BLaER1 treated with 17β-estradiol and CSF1 and Interleukin-3, amounts not matched to agents 10 nM and 100 nM (cell line): ENCODE results near the gene TMEM9.

Experiments used
- H3K27ac ChIP-seq, 11 experiments: shearing (Covaris generic); formaldehyde crosslinking; 2 replicates each; pipeline ENCODE4 v1.8.1; 2022
- H3K27me3 ChIP-seq, 11 experiments: shearing (Covaris generic); formaldehyde crosslinking; 2 replicates each; pipeline ENCODE4 v1.8.1; 2022
- H3K36me3 ChIP-seq, 11 experiments: shearing (Covaris generic); formaldehyde crosslinking; 2 replicates each; pipeline ENCODE4 v1.8.1; 2022
- H3K4me1 ChIP-seq, 10 experiments: shearing (Covaris generic); formaldehyde crosslinking; 2 replicates each; pipeline ENCODE4 v1.8.1; 2022
- H3K4me2 ChIP-seq, 11 experiments: shearing (Covaris generic); formaldehyde crosslinking; 2 replicates each; pipeline ENCODE4 v1.8.1; 2022
- H3K4me3 ChIP-seq, 10 experiments: shearing (Covaris generic); formaldehyde crosslinking; 2 replicates each; pipeline ENCODE4 v1.8.1; 2022
- H3K9ac ChIP-seq, 11 experiments: shearing (Covaris generic); formaldehyde crosslinking; 2 replicates each; pipeline ENCODE4 v1.8.1; 2022
- H3K9me3 ChIP-seq, 11 experiments: shearing (Covaris generic); formaldehyde crosslinking; replicated peaks in 1 of 11; 2 replicates each; pipeline ENCODE4 v1.8.1; 2022
- H4K20me1 ChIP-seq, 11 experiments: shearing (Covaris generic); formaldehyde crosslinking; 2 replicates each; pipeline ENCODE4 v1.8.1; 2022
- Cebpa-rat ChIP-seq, 11 experiments: shearing (Covaris generic); IDR thresholded peaks; 2 replicates each; pipeline ENCODE4 v1.8.1; 2022

The TMEM9 gene

GRCh38 chr1:201092738-201093137 lies 61.5 kb downstream of the TMEM9 start:
- no peaks in the 10 kb centered on the region for H4K20me1 ChIP-seq
- H3K36me3 ChIP-seq = no peaks in the 10 kb centered on the region
- H3K9me3 ChIP-seq = no peaks in the 10 kb centered on the region
- H3K4me2 ChIP-seq = no peak overlapping the region
- H3K4me1 ChIP-seq = peaks cover under 1 to 24% (median 18%) of the 10 kb centered on the region in 10 experiments; a peak in 17 of 20 replicates
- H3K27ac ChIP-seq = no peak overlapping the region
- H3K9ac ChIP-seq = no peak overlapping the region
- no peaks in the 10 kb centered on the region for H3K27me3 ChIP-seq
- no peak for TF ChIP-seq Cebpa-rat (IDR thresholded peaks at IDR 0.05)
- no peak overlapping the region for H3K4me3 ChIP-seq

DNA sequence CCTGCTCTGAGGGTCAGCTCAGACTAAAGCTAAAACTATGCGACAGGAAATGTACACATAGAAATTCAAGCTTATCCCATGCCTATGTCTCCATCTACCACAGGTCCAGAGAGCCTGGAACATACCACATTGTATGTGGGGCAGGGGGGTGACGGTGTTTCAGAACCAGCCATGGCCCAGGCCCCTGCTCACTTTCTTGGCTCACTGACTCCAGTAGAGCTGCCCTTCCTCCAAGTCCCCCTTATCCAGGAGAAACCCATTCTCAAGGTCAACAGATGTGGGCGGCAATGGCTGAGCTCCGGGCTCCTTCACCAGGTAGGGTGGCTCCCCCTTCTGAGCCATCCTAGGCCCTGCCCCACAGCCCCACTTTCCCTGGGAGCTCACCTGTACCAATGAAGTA lies 63.0 kb downstream of the TMEM9 start:
- H3K9ac ChIP-seq = no peak overlapping the region
- H3K27me3 ChIP-seq = no peaks in the 10 kb centered on the region
- H3K4me1 ChIP-seq = peaks cover 5 to 22% (median 17%) of the 10 kb centered on the region in 10 experiments; a peak in 18 of 20 replicates
- H4K20me1 ChIP-seq = no peaks in the 10 kb centered on the region
- H3K27ac ChIP-seq = no peak overlapping the region
- H3K4me3 ChIP-seq = no peak overlapping the region
- no peaks in the 10 kb centered on the region for H3K9me3 ChIP-seq
- no peaks in the 10 kb centered on the region for H3K36me3 ChIP-seq
- no peak for TF ChIP-seq Cebpa-rat (IDR thresholded peaks at IDR 0.05)
- H3K4me2 ChIP-seq = no peak overlapping the region

DNA sequence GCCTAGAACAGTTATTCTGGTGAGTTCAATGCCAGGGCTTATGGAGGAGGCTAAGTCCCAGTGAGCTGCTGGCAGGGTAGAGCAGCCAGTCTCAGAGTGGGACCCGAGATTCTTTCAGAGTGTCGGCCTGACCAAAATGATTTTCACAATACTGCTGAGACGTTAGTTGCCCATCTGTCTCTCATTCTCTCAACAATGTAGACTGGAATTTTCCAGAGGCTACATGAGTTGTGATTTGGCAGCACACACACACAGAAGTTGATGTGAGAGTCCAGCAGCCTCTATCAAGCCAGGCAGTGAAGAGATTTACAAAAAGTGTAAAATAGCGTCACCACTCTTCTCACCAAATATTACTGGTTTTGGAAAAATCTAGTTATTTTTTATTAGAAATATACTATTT lies 63.7 kb downstream of the TMEM9 start:
- H3K36me3 ChIP-seq = no peaks in the 10 kb centered on the region
- H4K20me1 ChIP-seq = no peaks in the 10 kb centered on the region
- peaks cover 5 to 21% (median 16%) of the 10 kb centered on the region in 10 experiments; a peak in 18 of 20 replicates for H3K4me1 ChIP-seq
- no peak overlapping the region for H3K4me3 ChIP-seq
- H3K9ac ChIP-seq = no peak overlapping the region
- no peak overlapping the region for H3K4me2 ChIP-seq
- no peak overlapping the region for H3K27ac ChIP-seq
- no peak for TF ChIP-seq Cebpa-rat (IDR thresholded peaks at IDR 0.05)
- no peaks in the 10 kb centered on the region for H3K27me3 ChIP-seq
- H3K9me3 ChIP-seq = no peaks in the 10 kb centered on the region

GRCh38 chr1:201089596-201089995 lies 64.7 kb downstream of the TMEM9 start:
- H3K9ac ChIP-seq = no peak overlapping the region
- H3K36me3 ChIP-seq = no peaks in the 10 kb centered on the region
- TF ChIP-seq Cebpa-rat (IDR thresholded peaks at IDR 0.05) = no peak
- H3K9me3 ChIP-seq = no peaks in the 10 kb centered on the region
- H3K27me3 ChIP-seq = no peaks in the 10 kb centered on the region
- H3K4me3 ChIP-seq = no peak overlapping the region
- no peaks in the 10 kb centered on the region for H4K20me1 ChIP-seq
- H3K4me1 ChIP-seq = peaks cover 14 to 27% (median 18%) of the 10 kb centered on the region in 10 experiments; a peak in 19 of 20 replicates
- H3K27ac ChIP-seq = no peak overlapping the region
- no peak overlapping the region for H3K4me2 ChIP-seq

DNA sequence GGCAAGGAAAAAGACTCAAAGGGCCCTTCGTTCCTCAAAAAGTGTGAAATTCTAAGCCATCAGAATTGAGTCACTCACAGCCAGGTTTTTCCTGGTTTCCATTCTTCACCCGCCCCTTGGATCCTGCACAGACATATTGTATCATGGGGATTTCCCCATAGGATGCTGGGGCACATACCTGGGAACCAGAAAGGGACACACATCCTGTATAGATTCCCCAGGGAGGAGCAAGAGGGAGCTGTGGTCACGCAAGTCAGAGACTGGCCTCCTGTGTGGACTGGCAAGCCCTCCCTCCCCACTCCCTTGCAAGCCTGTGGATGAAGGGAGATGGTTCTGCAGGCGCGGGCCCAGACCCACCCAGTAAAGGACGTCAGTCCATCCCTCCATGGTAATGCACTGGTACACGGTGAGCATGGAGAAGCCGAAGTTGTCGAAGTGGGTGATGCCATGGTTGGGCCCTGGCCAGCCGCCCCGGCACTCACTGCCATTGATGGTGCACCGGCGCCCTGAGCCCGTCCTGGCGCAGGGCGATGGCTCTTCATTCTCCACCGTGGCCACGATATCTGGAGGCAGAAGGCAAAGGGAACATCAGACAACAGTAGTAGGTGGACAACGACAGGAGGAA lies 65.3 kb downstream of the TMEM9 start:
- Histone ChIP-seq H3K36me3 (no peaks in the 10 kb centered on the region), H3K9me3 (no peaks in the 10 kb centered on the region), H3K9ac (no peak overlapping the region), H4K20me1 (no peaks in the 10 kb centered on the region), H3K27me3 (no peaks in the 10 kb centered on the region), H3K4me2 (no peak overlapping the region), H3K4me1 (peaks cover 18 to 32% (median 23%) of the 10 kb centered on the region in 10 experiments; a peak in 19 of 20 replicates), H3K27ac (no peak overlapping the region), H3K4me3 (no peak overlapping the region)
- TF ChIP-seq Cebpa-rat (IDR thresholded peaks at IDR 0.05) = no peak

GRCh38 chr1:201088395-201088794 lies 65.9 kb downstream of the TMEM9 start:
- Histone ChIP-seq H3K9me3 (no peaks in the 10 kb centered on the region), H3K4me2 (no peak overlapping the region), H3K9ac (no peak overlapping the region), H4K20me1 (no peaks in the 10 kb centered on the region), H3K27ac (no peak overlapping the region), H3K36me3 (no peaks in the 10 kb centered on the region), H3K4me1 (peaks cover 18 to 32% (median 25%) of the 10 kb centered on the region in 10 experiments; a peak in 19 of 20 replicates), H3K27me3 (no peaks in the 10 kb centered on the region), H3K4me3 (no peak overlapping the region)
- TF ChIP-seq Cebpa-rat (IDR thresholded peaks at IDR 0.05) = no peak

DNA sequence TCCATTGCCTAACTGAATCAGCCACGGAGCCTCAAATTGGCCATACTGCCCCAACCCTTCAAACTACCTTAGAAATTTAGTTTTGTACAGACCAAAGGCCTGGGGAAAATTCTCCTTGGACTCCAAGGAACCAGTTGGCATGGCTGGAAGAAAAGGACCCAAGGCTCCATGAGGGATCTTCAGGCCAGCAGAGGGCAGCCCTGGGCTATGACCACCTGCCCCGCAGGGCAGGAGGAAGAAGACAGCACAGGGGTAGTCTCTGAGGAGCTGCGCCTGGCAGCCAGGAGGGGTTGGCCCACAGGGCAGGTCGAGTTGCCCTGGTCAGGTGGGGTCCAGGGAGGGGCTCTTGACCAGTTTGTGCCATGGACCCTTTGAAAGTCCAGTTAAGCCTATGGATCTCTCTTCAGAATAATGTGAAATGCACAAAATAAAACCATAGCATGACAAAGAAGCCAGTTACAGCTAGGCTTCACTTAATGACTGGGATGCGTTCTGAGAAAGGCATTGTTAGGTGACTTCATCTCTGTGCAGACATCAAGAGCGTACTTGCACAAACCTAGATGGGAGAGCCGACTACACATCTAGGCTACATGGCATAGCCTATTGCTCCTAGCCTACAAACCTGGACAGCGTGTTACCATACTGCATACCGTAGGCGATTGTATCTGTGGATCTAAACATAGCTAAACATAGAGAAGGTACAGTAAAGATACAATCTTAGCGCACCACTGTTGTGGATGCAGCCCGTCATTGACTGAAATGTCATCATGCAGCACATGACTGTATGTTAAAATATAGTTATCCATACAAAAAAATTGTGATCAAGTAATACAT lies 68.2 kb downstream of the TMEM9 start:
- Histone ChIP-seq H3K4me1 (peaks cover 18 to 32% (median 25%) of the 10 kb centered on the region in 10 experiments; a peak in 19 of 20 replicates), H3K4me2 (peak overlapping the region in 5 of 11 experiments; percentile 7 to 58 (median 39); a peak in 3 of 22 replicates), H3K9ac (no peak overlapping the region), H3K4me3 (no peak overlapping the region), H3K27me3 (no peaks in the 10 kb centered on the region), H3K36me3 (no peaks in the 10 kb centered on the region), H4K20me1 (no peaks in the 10 kb centered on the region), H3K9me3 (no peaks in the 10 kb centered on the region), H3K27ac (no peak overlapping the region)
- TF ChIP-seq Cebpa-rat (IDR thresholded peaks at IDR 0.05) = no peak
